Astrocyte (in vitro differentiated cells and primary cell): Measurements from ENCODE around the gene EHD4. TPM values are rescaled to one million over a fixed set of nuclear protein-coding genes. Genes with fewer than 3 reads are reported as not detected.

ENCODE experiments used
- DNase-seq: peaks from one replicate; pipeline ENCODE4 v3.0.0-alpha.2; 2010; ENCODE audit warnings: low read depth
- FAIRE-seq: peaks from 2 replicates; lab custom pipeline; 2011; peaks lifted over from hg19 to GRCh38; lab: Jason Lieb, UNC
- H2AFZ ChIP-seq: 2 replicates; pipeline ENCODE4 v1.6.0; 2012; ENCODE audit warnings: low read depth, low read length, inconsistent platforms
- H3K27ac ChIP-seq: 2 replicates; pipeline ENCODE4 v1.5.1; 2011; ENCODE audit warnings: low read depth, low read length, inconsistent platforms
- H3K27me3 ChIP-seq: 2 replicates; pipeline ENCODE4 v1.6.0; 2011; ENCODE audit warnings: low read length, inconsistent platforms; ENCODE audit not compliant: insufficient read depth
- H3K36me3 ChIP-seq: 2 replicates; pipeline ENCODE4 v1.5.1; 2011; ENCODE audit warnings: low read length, inconsistent platforms; ENCODE audit not compliant: insufficient read depth
- H3K4me1 ChIP-seq: 2 replicates; pipeline ENCODE4 v1.5.1; 2011; ENCODE audit warnings: low read length, inconsistent platforms; ENCODE audit not compliant: insufficient read depth
- H3K4me2 ChIP-seq: 2 replicates; pipeline ENCODE4 v1.6.0; 2012; ENCODE audit warnings: low read length, inconsistent platforms
- H3K4me3 ChIP-seq: 2 replicates; pipeline ENCODE4 v1.5.1; 2011; ENCODE audit warnings: low read depth, mild to moderate bottlenecking, low read length, inconsistent platforms; ENCODE audit not compliant: insufficient read depth
- H3K79me2 ChIP-seq: 2 replicates; pipeline ENCODE4 v1.6.0; 2012; ENCODE audit warnings: mild to moderate bottlenecking, low read length, inconsistent platforms; ENCODE audit not compliant: insufficient read depth
- H3K9ac ChIP-seq: 2 replicates; pipeline ENCODE4 v1.6.0; 2012; ENCODE audit warnings: mild to moderate bottlenecking, low read length, inconsistent platforms
- H3K9me3 ChIP-seq: 2 replicates; pipeline ENCODE4 v1.5.1; 2012; ENCODE audit warnings: low read depth, mild to moderate bottlenecking, low read length, inconsistent platforms; ENCODE audit not compliant: insufficient read depth
- H4K20me1 ChIP-seq: 2 replicates; pipeline ENCODE4 v1.6.0; 2012; ENCODE audit warnings: low read length, inconsistent platforms; ENCODE audit not compliant: insufficient read depth
- H3K27ac Mint-ChIP-seq: one replicate; pipeline ENCODE4 v1.8.0; 2021; ENCODE audit warnings: mild to moderate bottlenecking, mixed read lengths; ENCODE audit not compliant: unreplicated experiment
- H3K27me3 Mint-ChIP-seq: one replicate; pipeline ENCODE4 v1.8.0; 2021; ENCODE audit warnings: low read depth, mixed read lengths; ENCODE audit not compliant: unreplicated experiment
- H3K36me3 Mint-ChIP-seq: one replicate; pipeline ENCODE4 v1.8.0; 2021; ENCODE audit warnings: low read depth, mixed read lengths; ENCODE audit not compliant: unreplicated experiment
- H3K4me1 Mint-ChIP-seq: one replicate; pipeline ENCODE4 v1.8.0; 2021; ENCODE audit warnings: low read depth, mixed read lengths; ENCODE audit not compliant: unreplicated experiment
- H3K4me3 Mint-ChIP-seq: one replicate; pipeline ENCODE4 v1.8.0; 2021; ENCODE audit warnings: mild to moderate bottlenecking, moderate library complexity, mixed read lengths; ENCODE audit not compliant: unreplicated experiment
- H3K9me3 Mint-ChIP-seq: one replicate; pipeline ENCODE4 v1.8.0; 2021; ENCODE audit warnings: mild to moderate bottlenecking, mixed read lengths; ENCODE audit not compliant: unreplicated experiment
- EZH2 ChIP-seq: IDR thresholded peaks from 2 replicates; pipeline ENCODE4 v1.6.1; 2012; ENCODE audit warnings: mild to moderate bottlenecking, low read length, inconsistent platforms; ENCODE audit not compliant: insufficient read depth
- total RNA-seq: library from RNA; stranded (reverse); gene quantifications from 2 replicates; pipeline ENCODE4 v1.2.1, GENCODE V29; 2021
- TF ChIP-seq, protein P1 (sequence below): IDR thresholded peaks from 2 replicates; pipeline ENCODE4 v1.5.1; 2011; ENCODE audit warnings: low read depth, mild to moderate bottlenecking, inconsistent platforms, low read length, moderate library complexity; ENCODE audit not compliant: insufficient read depth

EHD4 gene
- total RNA-seq, 1 donor from 2014 or later = 46.4 TPM

DNA sequence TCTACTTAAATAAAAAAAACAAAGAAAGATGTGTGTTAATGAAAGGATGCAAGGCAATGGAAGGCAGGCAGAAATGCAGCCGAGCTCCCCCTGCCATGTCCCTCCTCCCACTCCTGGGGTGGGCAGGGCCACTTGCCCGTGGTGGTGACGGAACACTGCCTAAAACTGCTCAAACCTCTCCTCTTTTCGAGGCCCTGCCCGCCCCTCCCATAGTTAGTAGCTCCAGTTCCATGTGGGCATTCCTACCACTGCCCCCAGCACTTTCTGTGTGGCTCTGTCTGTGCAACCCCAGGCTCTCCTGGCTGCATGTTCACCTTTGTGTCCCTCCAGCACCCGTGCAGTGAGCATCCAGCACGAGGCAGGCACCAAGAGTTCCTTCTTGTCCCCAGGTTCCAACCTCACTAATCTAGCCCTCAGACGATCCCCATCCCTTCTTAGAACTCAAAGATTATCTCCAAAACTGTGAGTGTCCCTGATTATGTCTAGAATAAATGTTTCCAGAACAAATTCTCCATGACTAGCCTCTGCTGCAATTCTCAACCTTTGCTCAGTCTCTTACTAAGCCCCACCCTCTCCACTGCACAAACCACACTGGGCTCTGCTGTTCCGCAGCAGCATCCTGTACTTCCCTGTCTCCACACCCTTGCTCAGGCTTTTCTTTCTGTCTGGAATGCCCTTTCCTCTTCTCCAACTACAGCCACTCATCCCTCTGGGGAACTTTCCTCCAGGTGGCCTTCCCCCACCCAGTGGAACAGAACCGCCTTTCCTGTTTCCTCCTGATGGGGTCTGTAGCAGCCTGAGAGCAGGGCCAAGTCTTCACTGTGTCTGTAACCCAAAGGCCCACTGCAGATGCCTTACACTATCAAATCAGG, 45.9 kb downstream of the EHD4 start:
- Mint-ChIP-seq H3K9me3 (no peaks in the 10 kb centered on the region), H3K27me3 (no peaks in the 10 kb centered on the region), H3K4me1 (peaks cover 34% of the 10 kb centered on the region), H3K27ac (peak overlapping the region; percentile 56), H3K36me3 (peaks cover 24% of the 10 kb centered on the region), H3K4me3 (peak overlapping the region; percentile 18)
- H3K27me3 ChIP-seq = no peaks in the 10 kb centered on the region
- H3K4me2 ChIP-seq = no peak overlapping the region
- no peaks in the 10 kb centered on the region for H3K9me3 ChIP-seq
- H3K4me3 ChIP-seq = no peak overlapping the region
- H3K4me1 ChIP-seq = peaks cover 35% of the 10 kb centered on the region
- peak overlapping the region; percentile 19 for H3K9ac ChIP-seq
- DNase-seq (no peak), FAIRE-seq (no peak)
- TF ChIP-seq, protein P1, sequence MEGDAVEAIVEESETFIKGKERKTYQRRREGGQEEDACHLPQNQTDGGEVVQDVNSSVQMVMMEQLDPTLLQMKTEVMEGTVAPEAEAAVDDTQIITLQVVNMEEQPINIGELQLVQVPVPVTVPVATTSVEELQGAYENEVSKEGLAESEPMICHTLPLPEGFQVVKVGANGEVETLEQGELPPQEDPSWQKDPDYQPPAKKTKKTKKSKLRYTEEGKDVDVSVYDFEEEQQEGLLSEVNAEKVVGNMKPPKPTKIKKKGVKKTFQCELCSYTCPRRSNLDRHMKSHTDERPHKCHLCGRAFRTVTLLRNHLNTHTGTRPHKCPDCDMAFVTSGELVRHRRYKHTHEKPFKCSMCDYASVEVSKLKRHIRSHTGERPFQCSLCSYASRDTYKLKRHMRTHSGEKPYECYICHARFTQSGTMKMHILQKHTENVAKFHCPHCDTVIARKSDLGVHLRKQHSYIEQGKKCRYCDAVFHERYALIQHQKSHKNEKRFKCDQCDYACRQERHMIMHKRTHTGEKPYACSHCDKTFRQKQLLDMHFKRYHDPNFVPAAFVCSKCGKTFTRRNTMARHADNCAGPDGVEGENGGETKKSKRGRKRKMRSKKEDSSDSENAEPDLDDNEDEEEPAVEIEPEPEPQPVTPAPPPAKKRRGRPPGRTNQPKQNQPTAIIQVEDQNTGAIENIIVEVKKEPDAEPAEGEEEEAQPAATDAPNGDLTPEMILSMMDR = no peak
- TF ChIP-seq EZH2 = no peak
- H3K27ac ChIP-seq = no peak overlapping the region
- peaks cover 50% of the 10 kb centered on the region for H4K20me1 ChIP-seq
- H3K79me2 ChIP-seq = peaks cover 8% of the 10 kb centered on the region
- no peak overlapping the region for H2AFZ ChIP-seq
- H3K36me3 ChIP-seq = peaks cover 8% of the 10 kb centered on the region

DNA sequence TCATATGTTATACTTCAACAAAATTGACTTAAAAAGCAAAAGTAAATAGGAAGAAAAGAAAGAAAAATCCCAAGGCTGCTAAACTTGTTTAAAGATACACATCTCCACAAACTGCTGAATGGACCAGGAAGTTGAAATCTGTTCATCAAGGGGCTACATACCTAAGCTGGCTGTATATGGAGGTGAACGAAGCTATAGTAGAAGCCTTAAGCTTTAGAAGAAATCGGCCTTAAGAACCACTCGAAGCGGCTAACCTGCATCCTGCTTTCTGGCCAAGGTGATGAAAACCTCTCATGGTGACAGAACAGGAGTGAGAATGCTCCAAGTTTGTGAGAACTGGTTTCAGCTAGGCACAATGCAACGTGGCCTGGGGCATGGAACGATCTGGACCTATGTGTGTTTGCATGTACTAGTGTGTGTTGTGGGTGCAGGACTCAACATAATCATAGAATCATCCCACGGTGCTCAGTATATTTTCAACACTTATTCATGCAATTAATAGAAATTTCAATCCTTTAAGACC, 47.2 kb downstream of the EHD4 start:
- H3K36me3 ChIP-seq = peaks cover 8% of the 10 kb centered on the region
- Mint-ChIP-seq H3K4me1 (peaks cover 38% of the 10 kb centered on the region), H3K9me3 (no peaks in the 10 kb centered on the region), H3K36me3 (peaks cover 27% of the 10 kb centered on the region), H3K27me3 (no peaks in the 10 kb centered on the region), H3K4me3 (no peak overlapping the region), H3K27ac (no peak overlapping the region)
- TF ChIP-seq, protein P1 = no peak
- no peak for TF ChIP-seq EZH2
- H3K79me2 ChIP-seq = peaks cover 8% of the 10 kb centered on the region
- no peak overlapping the region for H2AFZ ChIP-seq
- H3K9me3 ChIP-seq = no peaks in the 10 kb centered on the region
- H4K20me1 ChIP-seq = peaks cover 62% of the 10 kb centered on the region
- H3K4me3 ChIP-seq = no peak overlapping the region
- peaks cover 38% of the 10 kb centered on the region for H3K4me1 ChIP-seq
- H3K4me2 ChIP-seq = no peak overlapping the region
- H3K27me3 ChIP-seq = no peaks in the 10 kb centered on the region
- H3K9ac ChIP-seq = no peak overlapping the region
- FAIRE-seq (no peak), DNase-seq (no peak)
- no peak overlapping the region for H3K27ac ChIP-seq
